Activated gamma-delta T cell (primary cell): ENCODE results near the gene FAM240A.
"Not testable (repeated sequence)": the region's sequence is repeated elsewhere in the genome, so short reads cannot be mapped to it uniquely, and the experiment has no call there.

Source experiments
- DNase-seq: peaks from one replicate; lab custom pipeline; 2025; lab: John Stamatoyannopoulos, UW

Gene FAM240A

GRCh38 chr3:46586738-46587246 lies 25.5 kb upstream of the FAM240A start:
- no peak for DNase-seq

DNA sequence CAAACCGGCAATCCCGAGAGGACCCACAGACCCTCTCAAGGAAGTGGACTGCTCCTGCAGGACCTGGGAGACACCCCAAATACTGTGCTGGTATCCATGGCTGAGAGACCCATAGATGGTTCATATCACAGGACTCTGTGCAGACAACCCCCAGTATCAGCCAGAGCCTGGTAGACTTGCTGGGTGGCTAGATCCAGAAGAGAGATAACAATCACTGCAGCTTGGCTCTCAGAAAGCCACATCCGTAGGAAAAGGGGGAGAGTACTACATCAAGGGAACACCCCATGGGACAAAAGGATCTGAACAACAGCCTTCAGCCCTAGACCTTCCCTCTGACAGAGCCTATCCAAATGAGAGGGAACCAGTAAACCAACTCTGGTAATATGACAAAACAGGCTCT lies 25.1 kb upstream of the FAM240A start:
- DNase-seq, result not testable (repeated sequence)

DNA sequence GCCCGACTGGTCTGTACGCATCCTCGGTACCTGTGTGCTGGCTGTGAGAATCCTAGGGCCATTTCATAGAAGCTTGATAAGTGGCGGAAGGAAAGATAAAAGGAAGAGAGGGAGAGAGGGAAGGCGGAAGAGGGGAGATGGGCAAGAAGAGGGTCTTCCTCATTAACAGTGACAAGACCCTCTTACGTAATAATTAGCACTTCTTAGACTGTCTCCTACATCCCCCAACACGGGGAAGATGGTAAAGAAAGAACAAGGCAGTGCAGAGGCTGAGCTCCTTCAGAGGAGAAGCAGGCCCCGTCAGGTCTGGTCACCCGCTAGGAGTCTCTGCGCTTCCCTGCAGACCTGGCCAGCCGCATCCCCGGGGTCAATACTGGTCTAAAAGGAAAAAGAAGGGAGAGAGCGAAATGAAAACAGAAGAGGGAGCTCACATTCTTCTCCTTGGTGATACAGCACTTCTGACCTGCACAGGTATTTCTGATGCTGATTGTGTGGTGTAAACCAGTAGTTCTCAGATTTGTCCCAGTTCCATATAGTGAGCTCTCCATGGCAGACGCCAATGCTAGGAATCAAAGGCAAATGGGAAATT lies 19.0 kb upstream of the FAM240A start:
- no peak for DNase-seq

DNA sequence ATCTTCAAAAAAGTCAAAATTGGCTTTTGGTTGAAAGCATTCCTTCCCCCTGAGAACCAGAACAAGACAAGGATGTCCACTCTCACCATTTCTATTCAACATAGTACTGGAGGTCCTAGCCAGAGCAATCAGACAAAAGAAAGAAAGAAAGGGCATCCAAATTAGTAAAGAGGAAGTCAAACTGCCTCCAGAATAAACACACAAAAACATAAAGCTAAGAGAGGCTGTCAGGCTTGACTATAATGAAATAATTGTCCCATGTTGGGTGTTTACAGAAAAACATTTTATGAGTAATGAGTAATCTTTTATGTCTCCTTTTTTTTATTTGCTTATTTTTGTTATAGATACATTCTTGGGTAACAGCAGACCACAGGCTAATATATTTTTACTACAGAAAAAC lies 18.3 kb upstream of the FAM240A start:
- no peak for DNase-seq

- DNase-seq, result no peak
These were observed 17.6 kb upstream of the FAM240A start for GRCh38 chr3:46594723-46595122.

- DNase-seq, result no peak
These were observed 16.5 kb upstream of the FAM240A start for GRCh38 chr3:46595819-46596314.

DNA sequence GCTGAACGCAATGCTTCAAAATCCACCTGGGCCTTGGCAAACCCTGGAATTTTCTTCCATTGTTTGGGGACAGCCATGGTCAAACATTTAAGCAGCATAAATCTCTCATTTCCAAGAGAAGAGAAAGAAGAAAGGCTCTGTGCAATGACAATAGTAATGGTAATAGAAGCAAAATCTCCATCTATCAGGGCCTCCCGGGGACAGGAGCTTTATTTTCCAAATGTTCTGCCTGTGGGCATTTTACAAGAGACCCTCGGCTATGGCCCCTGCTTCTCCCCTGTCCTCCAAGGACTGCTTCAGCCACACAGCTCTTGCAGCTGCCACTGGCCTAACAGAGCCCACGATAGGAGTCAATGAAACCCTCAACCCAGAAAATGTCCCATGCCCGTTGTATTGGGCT lies 12.7 kb upstream of the FAM240A start:
- DNase-seq, result no peak

- DNase-seq, result no peak
These were observed 8.8 kb upstream of the FAM240A start for GRCh38 chr3:46603446-46604046.

DNA sequence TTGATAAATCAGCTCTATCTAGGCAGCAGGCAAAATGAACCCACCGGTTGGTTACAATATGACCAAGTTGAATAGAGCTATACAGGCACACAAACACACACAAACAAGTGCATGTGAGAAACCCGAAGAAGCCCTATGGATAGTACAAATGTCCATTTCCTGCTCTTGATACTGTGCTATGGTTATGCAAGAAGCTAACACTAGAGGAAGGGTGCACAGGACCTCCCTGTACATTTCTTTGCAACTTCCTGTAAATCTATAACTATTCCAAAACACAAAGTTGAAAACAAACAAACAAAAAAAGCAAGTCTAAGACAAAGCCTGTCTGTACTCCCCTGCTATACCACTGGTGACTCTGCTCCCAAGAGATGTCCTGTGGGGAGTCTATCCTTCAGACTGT lies 8.2 kb upstream of the FAM240A start:
- DNase-seq, result no peak

DNA sequence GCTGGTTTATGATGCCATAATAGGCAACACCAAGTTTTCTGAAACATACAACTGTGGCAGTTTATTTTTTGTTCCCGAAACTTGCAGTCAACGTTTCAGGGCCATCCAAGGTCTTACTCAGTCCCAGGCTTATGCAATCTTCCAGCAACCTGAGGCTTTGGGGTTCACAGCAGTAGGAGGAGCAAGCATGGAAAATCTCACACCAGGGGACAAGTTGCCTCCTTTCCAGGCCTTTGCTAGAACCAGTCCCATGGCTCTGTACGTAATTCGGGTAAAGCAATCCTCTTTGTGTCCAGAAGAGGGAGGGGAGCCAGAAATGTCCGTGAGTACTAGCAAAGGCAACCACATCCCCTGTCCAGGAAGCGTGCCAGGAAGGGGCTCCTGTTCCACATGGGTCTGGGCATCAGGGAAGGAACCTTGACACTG lies 4.7 kb upstream of the FAM240A start:
- DNase-seq, result no peak

- no peak for DNase-seq
These were observed 3.1 kb upstream of the FAM240A start for GRCh38 chr3:46609212-46609721.

- DNase-seq, result no peak
These were observed 2.2 kb upstream of the FAM240A start for GRCh38 chr3:46609944-46610722.

DNA sequence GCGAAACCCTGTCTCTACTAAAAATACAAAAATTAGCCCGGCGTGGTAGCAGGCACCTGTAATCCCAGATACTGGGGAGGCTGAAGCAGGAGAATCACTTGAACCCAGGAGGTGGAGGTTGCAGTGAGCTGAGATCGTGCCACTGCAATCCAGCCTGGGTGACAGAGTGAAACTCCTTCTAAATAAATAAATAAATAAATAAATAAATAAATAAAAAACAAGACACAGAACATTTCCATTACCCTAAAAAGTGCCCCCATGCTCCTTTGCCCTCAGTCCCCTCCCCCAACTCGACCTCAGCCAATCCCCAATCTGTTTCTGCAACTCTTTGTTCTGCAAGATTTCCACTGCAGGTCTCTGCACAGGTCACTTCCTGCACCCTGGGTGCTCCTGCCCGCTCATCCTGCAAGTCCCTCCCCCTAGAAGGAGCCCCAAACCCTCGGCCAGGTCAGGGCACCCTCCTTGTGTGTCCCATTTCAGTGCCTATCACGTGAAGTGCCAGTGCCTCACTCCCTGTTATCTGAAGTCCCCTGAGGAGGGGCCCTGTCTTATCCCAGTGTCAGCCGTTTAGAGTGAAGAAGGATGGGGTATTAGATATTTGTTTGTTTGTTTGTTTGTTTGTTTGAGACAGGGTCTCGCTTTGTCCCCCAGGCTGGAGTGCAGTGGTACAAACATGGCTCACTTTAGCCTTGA lies 1.1 kb downstream of the FAM240A start:
- no peak for DNase-seq

DNA sequence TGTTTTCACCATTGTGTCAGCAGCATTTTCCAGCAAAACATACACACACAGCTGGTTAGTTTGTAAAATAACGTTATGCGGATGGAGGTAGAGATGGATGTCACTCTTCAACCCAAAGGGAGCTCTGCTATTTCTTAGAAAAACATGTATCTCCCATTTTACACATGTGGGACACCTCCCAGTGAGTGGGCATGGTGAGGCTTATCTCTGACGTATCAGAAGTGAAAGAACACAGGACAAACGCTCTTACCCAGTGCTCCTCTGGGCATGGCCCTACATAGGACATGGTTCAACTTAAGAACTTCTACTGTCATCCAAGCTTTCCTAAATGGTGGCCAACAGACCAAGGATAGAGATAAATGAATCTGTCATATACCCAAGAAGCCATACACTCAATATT lies 2.1 kb downstream of the FAM240A start:
- DNase-seq, result no peak

DNA sequence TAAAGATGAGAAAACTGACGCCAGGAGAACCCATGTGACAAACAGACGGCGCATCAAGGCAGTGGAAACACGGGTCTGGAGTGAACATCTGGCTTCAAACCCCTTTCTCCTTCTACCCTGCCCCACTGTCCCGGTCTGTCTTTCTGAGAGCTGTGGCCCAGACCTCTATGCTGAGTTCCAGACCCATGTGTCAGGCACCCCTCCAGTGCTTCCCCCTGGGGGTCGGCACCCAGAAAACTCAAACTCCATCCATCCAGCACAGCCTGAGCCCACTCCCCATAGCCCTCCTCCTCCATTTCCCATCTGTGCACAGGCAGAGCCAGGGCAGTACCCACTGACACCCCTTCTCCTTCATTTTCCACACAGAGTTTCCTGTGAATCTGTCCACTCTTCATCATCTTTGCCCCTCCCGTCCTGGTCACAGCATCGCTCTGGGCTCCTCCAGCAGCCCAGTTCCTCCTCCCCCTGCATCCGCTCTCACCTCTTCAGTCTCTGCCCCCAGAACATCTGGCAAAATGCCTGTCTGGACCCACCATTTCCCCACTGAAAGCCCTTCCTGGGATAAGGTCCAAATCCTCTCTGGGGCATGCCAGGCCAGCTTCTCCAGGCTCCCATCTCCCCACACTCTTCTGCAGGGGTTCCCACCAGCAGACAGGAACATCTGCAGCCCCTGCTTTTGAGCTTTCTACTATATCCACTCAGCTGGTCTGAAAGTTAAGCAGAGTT lies 2.9 kb downstream of the FAM240A start:
- DNase-seq, result no peak

DNA sequence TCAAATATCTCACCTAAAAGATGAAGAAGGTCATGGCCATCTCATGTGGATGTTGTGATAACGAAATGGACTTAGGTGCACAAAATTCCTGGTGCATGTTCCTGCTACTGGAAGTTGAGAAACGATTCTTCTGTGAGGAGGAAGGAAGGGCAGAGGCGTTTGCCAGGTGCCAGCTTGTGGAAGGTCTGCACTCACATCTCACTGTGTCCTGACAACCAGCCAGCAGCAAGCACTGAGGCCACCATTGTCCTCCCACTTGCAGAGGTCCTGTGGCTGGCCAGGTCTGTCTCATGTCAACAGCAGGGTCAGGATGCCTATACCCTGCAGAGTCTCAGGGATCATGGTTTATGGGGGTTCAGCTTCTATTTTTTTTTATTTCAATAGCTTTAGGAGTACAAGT lies 3.7 kb downstream of the FAM240A start:
- DNase-seq, result no peak

- DNase-seq, result no peak
These were observed 5.6 kb downstream of the FAM240A start for GRCh38 chr3:46617941-46618340.

DNA sequence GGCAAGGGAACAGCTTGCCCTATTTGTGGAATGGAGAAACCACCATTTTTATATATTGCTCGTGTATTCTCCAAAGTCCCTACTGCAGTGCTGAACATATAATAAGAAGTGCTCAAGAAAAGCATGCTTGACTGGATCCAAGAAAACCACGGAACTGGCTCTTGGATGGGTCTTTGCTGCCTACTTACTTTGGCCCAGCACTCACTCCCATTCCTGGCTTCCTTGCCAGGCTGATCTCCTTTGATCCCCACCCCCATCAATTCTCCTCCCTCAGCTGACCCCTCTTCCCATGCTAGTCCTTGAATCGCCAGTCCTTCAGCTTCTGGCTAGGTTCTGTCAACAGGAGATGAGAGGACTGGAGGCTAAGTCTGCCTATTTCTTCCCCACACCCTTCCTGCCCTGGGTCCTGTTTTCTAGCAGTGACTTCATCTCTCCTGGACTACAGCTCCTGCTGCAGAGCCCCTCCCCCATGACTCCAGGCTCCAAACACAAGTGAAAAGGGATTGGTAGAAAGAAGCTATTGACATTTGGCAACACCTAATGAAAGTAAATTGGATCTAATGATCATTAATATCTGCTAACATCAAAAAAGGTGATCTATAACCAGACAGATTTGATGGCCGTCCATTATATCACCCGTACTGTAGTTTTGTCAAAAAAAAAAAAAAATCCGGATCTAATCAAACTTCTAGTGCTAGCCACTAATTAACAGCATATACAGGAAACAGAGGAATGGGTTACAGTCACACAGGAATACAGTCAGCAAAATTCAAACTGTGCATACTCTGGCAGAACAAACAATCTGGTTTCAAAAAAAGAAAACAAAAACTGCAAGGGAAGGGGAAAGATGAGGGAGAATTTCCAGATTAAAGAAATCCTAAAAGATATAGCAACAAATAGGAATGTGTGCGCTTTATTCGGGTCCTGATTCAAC lies 7.8 kb downstream of the FAM240A start:
- no peak for DNase-seq

GRCh38 chr3:46624533-46624932 lies 12.2 kb downstream of the FAM240A start:
- DNase-seq, result no peak

DNA sequence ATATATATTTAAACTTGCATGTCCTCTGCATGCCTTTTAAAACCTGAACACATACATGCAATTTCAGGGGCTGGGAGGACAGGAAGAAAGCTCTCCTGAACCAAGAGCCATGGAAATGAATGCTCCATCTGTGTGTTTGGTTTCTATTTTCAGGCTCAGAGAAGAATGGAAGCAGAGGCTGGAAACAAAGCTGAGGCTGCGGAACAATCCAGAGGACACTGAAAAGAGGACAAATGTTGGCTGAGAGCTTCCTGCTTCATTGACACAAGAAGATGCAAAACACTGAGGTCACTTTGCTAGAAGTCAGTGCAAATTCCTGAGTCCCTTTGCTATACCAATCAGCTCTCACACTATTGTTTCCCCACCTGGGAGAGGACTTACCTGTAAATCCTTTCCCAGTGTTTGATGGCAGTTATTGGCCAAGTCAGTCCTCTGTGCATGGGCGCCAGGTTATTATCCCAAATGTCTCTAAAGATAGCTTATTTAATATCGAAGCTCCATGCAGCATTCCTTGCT lies 12.7 kb downstream of the FAM240A start:
- DNase-seq, result no peak
